ENCODE results near the gene CADM1.

DNA sequence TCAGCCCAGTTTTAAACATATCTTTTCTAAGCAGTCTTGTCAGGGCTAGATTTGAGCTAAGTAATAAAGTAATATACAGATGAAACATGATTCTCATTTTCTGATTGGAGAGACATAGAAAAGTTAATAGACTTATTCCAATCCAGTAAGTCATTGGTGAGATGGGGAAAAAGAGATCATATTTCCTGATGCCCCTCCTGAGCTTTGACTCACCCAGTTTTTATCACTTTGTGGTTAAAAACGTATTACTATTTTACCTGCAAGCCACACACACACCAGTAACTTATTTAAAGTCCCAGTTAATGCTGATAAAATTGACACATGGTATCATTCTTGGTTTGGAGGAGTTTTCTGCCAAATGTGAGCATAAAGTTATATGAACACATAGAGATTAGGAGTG lies 306.8 kb downstream of the CADM1 start:
- TF ChIP-seq CTCF (optimal IDR thresholded peaks at IDR 0.05 in 1 of 3, IDR thresholded peaks at IDR 0.05 in 1 of 3, conservative IDR thresholded peaks at IDR 0.05 in 1 of 3; ENCODE audit: extremely low read depth in 1 of 3, insufficient read depth in 2 of 3, low read length in 3 of 3): no peak
- TF ChIP-seq EZH2 (IDR thresholded peaks at IDR 0.05; ENCODE audit: low read length): no peak

All from keratinocyte (primary cell).